GM18907 (cell line): ENCODE results near the gene TCF20.

ENCODE experiments used
- ATAC-seq: cut with Tn5 transposase; IDR thresholded peaks from one replicate; pipeline ENCODE4 v1.9.1; 2021; ENCODE audit warnings: mild to moderate bottlenecking, moderate library complexity; ENCODE audit not compliant: unreplicated experiment

TCF20 gene

GRCh38 chr22:42261296-42261695, 9.2 kb downstream of the TCF20 start:
- ATAC-seq, result no peak

- no peak for ATAC-seq
Measured at GRCh38 chr22:42258126-42258525, 12.3 kb downstream of the TCF20 start.

- no peak for ATAC-seq
Measured at GRCh38 chr22:42257386-42257785, 13.1 kb downstream of the TCF20 start.

- ATAC-seq, result no peak
Measured at GRCh38 chr22:42256930-42257329, 13.5 kb downstream of the TCF20 start.

GRCh38 chr22:42256220-42256619, 14.2 kb downstream of the TCF20 start:
- ATAC-seq, result no peak

GRCh38 chr22:42249831-42250230, 20.6 kb downstream of the TCF20 start:
- no peak for ATAC-seq

GRCh38 chr22:42248995-42249394, 21.5 kb downstream of the TCF20 start:
- ATAC-seq, result no peak

GRCh38 chr22:42247596-42247995, 22.9 kb downstream of the TCF20 start:
- no peak for ATAC-seq

GRCh38 chr22:42243802-42244060, 26.7 kb downstream of the TCF20 start:
- ATAC-seq, result no peak

- no peak for ATAC-seq
Measured at GRCh38 chr22:42236848-42237247, 33.6 kb downstream of the TCF20 start.

GRCh38 chr22:42236268-42236667, 34.2 kb downstream of the TCF20 start:
- ATAC-seq, result no peak

- no peak for ATAC-seq
Measured at GRCh38 chr22:42233879-42234278, 36.6 kb downstream of the TCF20 start.

GRCh38 chr22:42231929-42232328, 38.5 kb downstream of the TCF20 start:
- ATAC-seq, result no peak

- no peak for ATAC-seq
Measured at GRCh38 chr22:42229455-42230149, 40.9 kb downstream of the TCF20 start.

GRCh38 chr22:42228483-42228882, 42.0 kb downstream of the TCF20 start:
- ATAC-seq, result no peak

- no peak for ATAC-seq
Measured at GRCh38 chr22:42227435-42227834, 43.0 kb downstream of the TCF20 start.

GRCh38 chr22:42225841-42226240, 44.6 kb downstream of the TCF20 start:
- ATAC-seq, result no peak

- no peak for ATAC-seq
Measured at GRCh38 chr22:42222140-42222539, 48.3 kb downstream of the TCF20 start.
